Measurements from ENCODE around the gene RPL23.

Gene RPL23

GRCh38 chr17:38853292-38854219 is at the start of gene RPL23:
RPL23 (minus strand) TSS chr17:38853721; CDS start chr17:38853710, 11 bp downstream.
- peak; percentile 84 to 99 (median 91) for DNase-seq
- intact Hi-C loops (cut with DNase I), result loop anchor here (1.0 kb wide), 2 partner anchors 14 to 28 kb away; partner anchors contain the start of gene CWC25

- intact Hi-C loops (cut with DNase I), result no loop called here
- DNase-seq, result no peak
Observed at GRCh38 chr17:38900978-38901656, 47.6 kb upstream of the RPL23 start.

GRCh38 chr17:38899421-38899820 is 45.9 kb upstream of the RPL23 start:
- DNase-seq, result no peak
- intact Hi-C loops (cut with DNase I), result no loop called here

GRCh38 chr17:38898812-38899348 is 45.4 kb upstream of the RPL23 start:
- intact Hi-C loops (cut with DNase I), result no loop called here
- no peak for DNase-seq

GRCh38 chr17:38898291-38898679 is 44.8 kb upstream of the RPL23 start:
- intact Hi-C loops (cut with DNase I), result no loop called here
- DNase-seq, result no peak

GRCh38 chr17:38897671-38898290 is 44.3 kb upstream of the RPL23 start:
- intact Hi-C loops (cut with DNase I), result no loop called here
- no peak for DNase-seq

- intact Hi-C loops (cut with DNase I), result no loop called here
- DNase-seq, result peak in 1 of 10 donors; percentile 79
Observed at GRCh38 chr17:38897176-38897575, 43.7 kb upstream of the RPL23 start.

GRCh38 chr17:38896346-38896954 is 42.9 kb upstream of the RPL23 start:
- intact Hi-C loops (cut with DNase I), result no loop called here
- DNase-seq, result no peak

- intact Hi-C loops (cut with DNase I), result no loop called here
- DNase-seq, result no peak
Observed at GRCh38 chr17:38894276-38894675, 40.8 kb upstream of the RPL23 start.

- DNase-seq, result peak in 8 of 10 donors; percentile 32 to 92 (median 48)
- intact Hi-C loops (cut with DNase I), result no loop called here
Observed at GRCh38 chr17:38893607-38894006, 40.1 kb upstream of the RPL23 start.

- intact Hi-C loops (cut with DNase I), result no loop called here
- no peak for DNase-seq
Observed at GRCh38 chr17:38893113-38893512, 39.6 kb upstream of the RPL23 start.

- intact Hi-C loops (cut with DNase I), result no loop called here
Observed at GRCh38 chr17:38892620-38893019, 39.1 kb upstream of the RPL23 start.

GRCh38 chr17:38892083-38892482 is 38.6 kb upstream of the RPL23 start:
- DNase-seq, result peak in 1 of 10 donors; percentile 48
- intact Hi-C loops (cut with DNase I), result no loop called here

More at GRCh38 chr17:38892620-38893019, 39.1 kb upstream of the RPL23 start:
- peak in 1 of 10 donors; percentile 63 for DNase-seq

GRCh38 chr17:38891441-38891840 is 37.9 kb upstream of the RPL23 start:
- DNase-seq, result no peak
- intact Hi-C loops (cut with DNase I), result no loop called here

- intact Hi-C loops (cut with DNase I), result no loop called here
- DNase-seq, result no peak
Observed at GRCh38 chr17:38890410-38890746, 36.9 kb upstream of the RPL23 start.

GRCh38 chr17:38889745-38890409 is 36.4 kb upstream of the RPL23 start:
- intact Hi-C loops (cut with DNase I), result no loop called here
- DNase-seq, result no peak

GRCh38 chr17:38888842-38889241 is 35.3 kb upstream of the RPL23 start:
- DNase-seq, result no peak
- intact Hi-C loops (cut with DNase I), result no loop called here

- DNase-seq, result no peak
- intact Hi-C loops (cut with DNase I), result no loop called here
Observed at GRCh38 chr17:38886643-38887010, 33.1 kb upstream of the RPL23 start.

GRCh38 chr17:38885728-38886642 is 32.5 kb upstream of the RPL23 start:
- peak in 9 of 10 donors; percentile 34 to 93 (median 67) for DNase-seq
- intact Hi-C loops (cut with DNase I), result no loop called here

All from posterior cingulate gyrus (tissue), 11 donors.